Activated naive CD4-positive, alpha-beta T cell treated with Interleukin-2 at 50 U/mL for 16 hours (primary cell): ENCODE results near the gene IQCN.
A peak's percentile ranks its signal among the peaks of the same experiment; 100 is the strongest.

Source experiments
- DNase-seq: peaks from one replicate; pipeline ENCODE4 v3.0.0-alpha.2; 2020

Gene IQCN

GRCh38 chr19:18263324-18264136 is 10.7 kb downstream of the IQCN start:
- no peak for DNase-seq

DNA sequence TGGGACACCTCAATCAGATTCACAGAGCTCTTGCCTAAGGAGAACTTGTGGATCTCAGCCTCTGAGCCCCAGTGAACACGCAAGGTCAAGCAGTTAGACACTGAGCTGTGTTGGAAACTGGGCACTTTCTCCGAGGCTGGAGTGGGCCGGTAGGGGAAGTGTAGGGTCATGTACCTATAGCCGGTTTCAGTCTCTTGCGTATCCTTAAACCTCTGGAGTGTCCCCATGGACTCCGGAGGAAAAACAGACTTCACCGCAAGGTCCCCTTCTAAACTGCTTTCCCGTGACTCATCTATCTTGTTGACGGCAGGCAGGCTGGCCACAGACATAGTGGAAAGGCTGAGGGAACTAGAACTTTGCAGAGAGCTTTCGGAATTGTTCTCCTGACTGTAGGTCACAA is 11.3 kb downstream of the IQCN start:
- no peak for DNase-seq

- no peak for DNase-seq
Measured at GRCh38 chr19:18262144-18262543, 12.1 kb downstream of the IQCN start.

DNA sequence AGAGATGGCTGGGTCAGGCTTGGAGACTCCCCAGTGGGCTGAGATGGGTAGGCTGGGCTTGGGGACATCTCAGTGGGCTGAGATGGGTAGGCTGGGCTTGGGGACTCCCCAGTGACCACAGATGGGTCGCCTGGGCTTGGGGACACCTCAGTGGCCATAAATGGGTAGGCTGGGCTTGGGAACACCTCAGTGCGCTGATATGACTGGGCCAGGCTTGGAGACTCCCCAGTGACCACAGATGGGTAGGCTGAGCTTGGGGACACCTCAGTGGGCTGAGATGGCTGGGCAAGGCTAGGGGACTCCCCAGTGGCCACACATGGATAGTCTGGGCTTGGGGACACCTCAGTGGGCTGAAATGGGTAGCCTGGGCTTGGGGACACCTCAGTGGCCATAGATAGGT is 12.8 kb downstream of the IQCN start:
- no peak for DNase-seq

DNA sequence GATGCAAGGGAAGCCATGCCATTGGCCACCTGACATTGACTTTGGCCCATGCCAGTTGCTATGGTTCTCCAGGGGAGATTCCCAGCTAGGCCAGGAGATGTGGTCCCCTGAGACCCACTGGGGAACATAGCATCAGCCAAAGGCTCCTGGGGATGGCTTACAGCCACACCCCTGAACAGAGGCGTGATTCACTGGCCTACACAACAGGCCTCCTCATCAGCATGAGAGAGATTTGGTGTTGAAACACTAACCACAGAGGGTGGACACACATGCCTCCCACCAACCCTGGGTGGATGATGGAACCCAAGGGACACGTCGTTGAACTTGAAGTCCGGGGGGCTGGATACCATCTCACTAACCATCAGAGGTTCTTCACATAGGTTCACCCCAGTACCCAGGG is 14.4 kb downstream of the IQCN start:
- DNase-seq, result no peak

GRCh38 chr19:18257503-18258470 is 16.5 kb downstream of the IQCN start:
- DNase-seq, result no peak

DNA sequence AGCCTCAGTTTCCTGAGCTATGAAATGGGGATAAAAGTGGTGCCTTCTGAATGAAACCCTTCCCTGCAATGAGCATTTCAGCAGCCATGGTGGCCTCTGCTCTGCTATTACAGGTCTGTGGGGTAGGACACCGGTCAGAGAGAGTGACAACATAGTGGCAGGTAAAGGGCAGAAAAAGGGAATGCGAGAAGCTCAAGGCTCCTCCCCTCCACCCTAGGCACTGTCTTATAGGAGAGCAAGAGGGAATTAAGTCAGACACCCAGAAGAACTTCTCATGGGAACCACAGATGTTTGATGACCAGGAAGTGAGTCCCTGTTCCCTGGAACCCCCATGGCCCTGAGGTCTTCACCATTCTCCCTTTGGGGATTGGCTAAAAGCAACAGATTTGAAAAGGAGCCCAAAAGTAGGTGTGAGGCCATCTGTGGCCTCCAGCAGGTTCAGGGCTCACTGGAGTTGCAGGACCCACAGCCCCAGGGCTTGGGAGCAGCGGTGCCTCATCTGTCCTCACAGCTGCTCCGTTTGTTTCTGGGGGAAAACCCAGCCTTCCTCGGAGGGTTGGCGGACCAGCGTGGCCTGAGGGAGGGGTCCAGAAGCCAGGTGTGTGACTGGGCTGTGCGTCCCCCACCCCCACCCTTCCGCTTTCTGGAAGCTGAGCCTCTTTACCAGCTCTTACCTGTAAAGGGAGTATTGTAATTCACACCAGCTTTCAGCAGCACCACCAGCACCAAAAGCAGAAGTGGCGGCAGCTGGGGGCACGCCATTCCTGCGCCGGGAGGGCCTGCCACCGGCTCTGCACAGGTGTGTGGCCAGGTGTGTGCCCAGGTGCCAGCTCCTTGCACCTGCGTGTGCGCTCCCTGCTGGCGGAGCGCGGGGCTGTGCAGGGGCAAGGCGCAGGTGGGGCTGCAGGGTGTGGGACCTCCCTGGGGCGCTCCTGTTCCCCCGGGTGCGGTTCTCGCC is 19.4 kb downstream of the IQCN start:
- no peak for DNase-seq

DNA sequence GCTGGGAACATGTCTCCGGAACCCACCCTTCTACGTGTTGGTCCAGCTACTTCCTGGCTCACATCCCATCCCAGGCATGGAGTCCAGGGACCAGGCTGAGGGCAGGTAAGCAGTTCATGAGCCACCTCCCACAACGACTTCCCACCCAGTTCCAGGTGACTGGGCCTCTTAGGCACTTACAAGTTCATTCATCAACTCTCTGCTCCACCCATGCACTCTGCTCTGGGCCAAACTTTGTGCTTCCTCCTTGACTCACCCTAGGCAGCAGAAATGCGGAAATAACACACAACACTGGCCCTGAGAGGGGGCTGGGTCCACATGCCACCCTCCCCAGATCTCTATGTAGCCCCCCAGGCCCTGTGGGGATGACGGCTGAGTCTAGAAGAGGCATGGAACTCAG is 20.5 kb downstream of the IQCN start:
- DNase-seq, result no peak

GRCh38 chr19:18253130-18253529 is 21.1 kb downstream of the IQCN start:
- no peak for DNase-seq

DNA sequence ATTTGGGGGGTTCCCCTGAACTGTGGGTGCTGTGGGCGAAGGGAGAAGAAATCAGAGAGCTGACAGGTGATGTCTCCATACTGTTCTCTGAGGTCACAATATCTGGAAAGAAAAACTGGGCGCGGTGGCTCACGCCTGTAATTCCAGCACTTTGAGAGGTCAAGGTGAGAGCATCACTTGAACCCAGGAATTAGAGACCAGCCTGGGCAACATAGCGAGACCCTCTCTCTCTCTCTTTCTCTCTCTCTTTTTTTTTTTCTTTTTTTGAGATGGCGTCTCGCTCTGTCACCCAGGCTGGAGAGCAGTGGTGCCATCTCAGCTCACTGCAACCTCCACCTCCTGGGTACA is 21.9 kb downstream of the IQCN start:
- DNase-seq, result no peak

- DNase-seq, result peak; percentile 84
Measured at GRCh38 chr19:18251587-18252369, 22.5 kb downstream of the IQCN start.

GRCh38 chr19:18249834-18250233 is 24.4 kb downstream of the IQCN start:
- DNase-seq, result no peak

DNA sequence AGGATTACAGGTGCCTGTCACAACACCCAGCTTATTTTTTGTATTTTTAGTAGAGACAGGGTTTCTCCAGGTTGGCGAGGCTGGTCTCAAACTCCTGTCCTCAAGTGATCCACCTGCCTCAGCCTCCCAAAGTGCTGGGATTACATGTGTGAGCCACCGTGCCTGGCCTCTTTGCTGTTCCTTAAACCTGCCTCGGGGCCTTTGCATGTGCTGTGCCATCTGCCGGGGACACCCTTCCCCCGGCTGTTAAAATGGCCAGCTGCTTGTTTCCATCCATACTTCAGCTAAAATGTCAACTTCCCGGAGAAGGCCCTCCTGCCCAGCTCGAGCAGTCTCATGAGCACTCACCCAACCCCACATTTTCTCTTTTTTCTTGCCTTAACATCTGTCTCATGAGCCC is 29.0 kb downstream of the IQCN start:
- no peak for DNase-seq

GRCh38 chr19:18239303-18239702 is 34.9 kb downstream of the IQCN start:
- no peak for DNase-seq

GRCh38 chr19:18234194-18234593 is 40.1 kb downstream of the IQCN start:
- DNase-seq, result no peak

GRCh38 chr19:18233224-18233825 is 40.9 kb downstream of the IQCN start:
- DNase-seq, result peak; percentile 56

GRCh38 chr19:18232540-18233223 is 41.6 kb downstream of the IQCN start:
- DNase-seq, result no peak

GRCh38 chr19:18231775-18232174 is 42.5 kb downstream of the IQCN start:
- DNase-seq, result no peak

DNA sequence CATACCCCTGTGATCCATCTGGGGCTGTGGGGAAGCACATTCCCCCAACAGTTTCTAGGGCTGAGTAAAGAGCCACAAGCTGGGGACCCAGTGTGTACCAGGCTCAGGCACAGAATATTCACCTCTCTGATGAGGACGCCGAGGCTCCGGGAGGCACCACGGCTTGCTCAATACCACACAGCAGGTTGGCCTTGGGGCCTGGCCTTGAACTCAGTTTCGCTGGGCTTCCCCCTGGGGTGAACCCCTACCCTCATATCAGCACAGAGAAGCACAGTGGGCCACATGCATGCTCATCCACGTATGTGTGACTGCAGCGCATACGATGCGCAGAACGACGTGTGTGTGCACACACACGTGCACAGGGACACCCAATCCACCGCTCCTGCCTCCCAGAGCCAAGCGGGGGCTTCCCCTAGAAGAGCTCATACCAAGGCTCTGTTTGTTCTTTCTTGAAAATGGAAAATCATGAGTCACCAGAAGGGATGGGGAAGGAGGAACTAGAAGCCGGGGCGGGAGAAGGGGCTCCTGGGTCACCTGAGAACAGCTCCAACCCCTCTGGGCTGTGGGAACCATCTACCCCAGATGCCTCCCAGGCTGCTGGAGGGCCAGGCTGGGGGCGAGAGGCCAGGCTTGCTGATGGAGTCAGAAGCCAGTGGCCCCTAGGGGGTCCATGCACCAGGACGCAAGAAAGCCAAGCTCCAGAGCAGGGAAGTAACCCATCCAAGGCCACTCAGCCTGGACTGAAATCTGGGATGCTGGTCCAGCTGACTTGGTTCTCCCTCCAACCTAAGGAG is 43.1 kb downstream of the IQCN start:
- no peak for DNase-seq

GRCh38 chr19:18229915-18230314 is 44.3 kb downstream of the IQCN start:
- DNase-seq, result no peak
